HG03175 (cell line): ENCODE results near the gene AP1G2.
"Not testable (repeated sequence)": the region's sequence is repeated elsewhere in the genome, so short reads cannot be mapped to it uniquely, and the experiment has no call there.

Experiments used
- ATAC-seq: cut with Tn5 transposase; IDR thresholded peaks from one replicate; pipeline ENCODE4 v1.9.1; 2021; ENCODE audit warnings: mild to moderate bottlenecking, moderate library complexity; ENCODE audit not compliant: unreplicated experiment

Gene AP1G2

DNA sequence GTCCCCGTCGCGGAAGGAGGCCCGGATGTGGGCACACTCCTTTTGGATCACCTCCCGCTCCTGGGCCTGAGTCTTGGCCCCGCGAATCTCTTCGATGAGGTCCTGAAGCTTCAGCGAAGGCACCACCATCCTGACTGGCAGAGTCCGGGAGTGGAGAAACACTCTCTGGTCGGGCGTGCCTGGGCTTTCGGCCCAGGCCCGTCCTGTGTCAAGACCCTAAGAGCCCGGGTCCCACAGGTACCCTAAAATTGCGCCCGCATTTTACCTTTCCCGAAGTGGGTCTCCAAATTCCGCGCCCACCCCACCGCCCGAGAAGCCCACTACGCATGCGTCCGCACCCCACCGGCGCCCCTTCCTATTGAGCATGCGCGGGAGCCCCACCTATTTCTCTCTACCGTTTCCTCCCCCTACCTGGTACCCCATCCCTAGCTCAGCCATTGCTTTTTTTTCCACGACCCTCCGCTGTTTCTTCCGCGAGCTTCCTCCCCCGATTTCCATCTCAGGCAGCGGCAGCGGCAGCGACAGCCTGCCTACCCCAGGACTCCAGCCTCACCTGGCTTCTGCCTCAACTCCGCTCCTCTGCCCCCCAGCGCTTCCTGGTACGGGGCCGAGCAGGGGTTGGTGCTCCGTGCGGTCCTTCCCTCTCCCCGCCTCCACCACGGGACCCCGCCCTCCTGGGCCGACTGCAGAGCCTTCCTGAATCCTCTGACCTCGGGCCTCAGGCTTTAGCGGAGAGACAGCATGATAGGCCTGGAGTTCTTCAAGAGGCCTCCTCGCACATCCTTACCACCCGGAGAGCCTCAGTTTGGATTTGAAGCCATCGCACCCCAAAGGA is at the start of gene AP1G2:
TSS of gene AP1G2 (minus strand) at position 606 of the 835 bp plus-strand sequence. CDS start at position 129, 477 bp downstream.
- ATAC-seq = peak; percentile 85

DNA sequence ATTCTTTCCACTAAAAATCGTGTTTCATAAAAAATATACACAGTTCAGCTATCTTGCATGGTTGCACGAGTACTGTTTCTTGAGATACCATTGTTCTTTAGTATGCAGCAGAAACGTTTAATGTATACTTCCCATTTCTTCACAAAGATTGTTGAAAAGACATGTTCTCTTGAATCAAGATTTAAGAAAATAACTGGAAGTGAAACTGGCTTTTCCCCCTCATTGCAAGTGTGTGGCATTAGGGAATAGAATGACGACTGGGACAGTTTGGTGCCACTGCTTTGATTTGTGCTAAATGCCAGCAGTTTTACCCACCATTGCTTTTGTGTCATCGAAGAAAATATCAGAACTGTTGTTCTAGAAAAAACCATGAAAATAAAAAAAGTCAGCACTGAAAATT is 48.3 kb upstream of the AP1G2 start:
- no peak for ATAC-seq

- no peak for ATAC-seq
Observed at GRCh38 chr14:23614395-23614828, 46.8 kb upstream of the AP1G2 start.

- no peak for ATAC-seq
Observed at GRCh38 chr14:23613242-23614070, 45.9 kb upstream of the AP1G2 start.

- no peak for ATAC-seq
Observed at GRCh38 chr14:23612802-23613201, 45.2 kb upstream of the AP1G2 start.

- ATAC-seq = no peak
Observed at GRCh38 chr14:23612354-23612732, 44.8 kb upstream of the AP1G2 start.

GRCh38 chr14:23610815-23611289 is 43.3 kb upstream of the AP1G2 start:
- no peak for ATAC-seq

DNA sequence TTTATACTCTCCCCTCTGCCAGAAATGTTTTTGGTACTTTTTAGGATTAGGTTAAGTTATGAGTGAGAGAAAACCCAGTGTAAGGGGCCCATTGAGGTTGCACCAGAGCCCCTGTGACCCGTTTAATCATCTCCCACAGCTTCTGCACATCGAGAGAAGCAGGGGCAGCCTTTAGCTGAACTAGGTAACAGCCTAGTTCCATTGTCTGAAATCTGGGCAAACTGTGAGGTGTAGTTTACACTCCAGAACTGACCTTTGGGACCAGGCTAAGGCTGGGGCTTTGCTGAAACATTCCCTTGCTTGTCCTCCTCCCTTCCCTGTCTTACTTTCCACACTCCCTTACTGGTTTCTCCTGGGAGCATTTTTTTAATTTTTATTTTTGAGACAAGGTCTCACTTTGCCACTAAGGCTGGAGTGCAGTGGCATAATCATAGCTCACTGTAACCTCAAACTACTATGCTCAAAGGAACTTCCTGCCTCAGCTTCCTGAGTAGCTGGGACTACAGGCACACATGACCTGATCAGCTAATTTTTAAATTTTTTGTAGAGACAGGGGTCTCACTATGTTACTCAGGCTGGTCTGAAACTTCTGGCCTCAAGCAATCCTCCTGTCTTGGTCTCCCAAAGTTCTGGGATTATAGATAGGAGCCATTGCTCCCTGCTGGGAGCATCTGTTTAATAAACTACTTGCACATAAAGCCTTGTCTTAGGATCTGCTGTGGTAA is 42.7 kb upstream of the AP1G2 start:
- no peak for ATAC-seq

GRCh38 chr14:23609411-23610089 is 42.0 kb upstream of the AP1G2 start:
- ATAC-seq = not testable (repeated sequence)

DNA sequence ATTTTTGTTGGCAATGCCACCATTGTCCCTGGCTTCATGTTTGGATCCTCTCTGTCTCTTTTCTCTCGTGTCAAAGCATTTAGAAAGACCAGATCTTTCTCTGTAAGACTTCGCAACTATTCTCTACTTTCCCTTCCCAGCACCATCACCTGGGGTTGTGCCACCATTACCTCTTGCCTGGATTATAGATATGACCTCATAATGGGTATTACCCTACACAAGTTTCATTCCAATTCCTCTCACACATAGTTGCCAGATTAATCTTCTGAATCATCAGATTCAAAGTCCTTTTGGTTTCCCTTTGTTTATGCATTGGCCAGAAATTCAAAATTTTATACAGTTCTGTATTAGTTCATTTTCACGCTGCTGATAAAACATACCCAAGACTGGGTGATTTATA is 41.4 kb upstream of the AP1G2 start:
- ATAC-seq = no peak

- ATAC-seq = no peak
Observed at GRCh38 chr14:23608454-23608853, 40.9 kb upstream of the AP1G2 start.

GRCh38 chr14:23605931-23606585 is 38.5 kb upstream of the AP1G2 start:
- ATAC-seq = peak; percentile 82

DNA sequence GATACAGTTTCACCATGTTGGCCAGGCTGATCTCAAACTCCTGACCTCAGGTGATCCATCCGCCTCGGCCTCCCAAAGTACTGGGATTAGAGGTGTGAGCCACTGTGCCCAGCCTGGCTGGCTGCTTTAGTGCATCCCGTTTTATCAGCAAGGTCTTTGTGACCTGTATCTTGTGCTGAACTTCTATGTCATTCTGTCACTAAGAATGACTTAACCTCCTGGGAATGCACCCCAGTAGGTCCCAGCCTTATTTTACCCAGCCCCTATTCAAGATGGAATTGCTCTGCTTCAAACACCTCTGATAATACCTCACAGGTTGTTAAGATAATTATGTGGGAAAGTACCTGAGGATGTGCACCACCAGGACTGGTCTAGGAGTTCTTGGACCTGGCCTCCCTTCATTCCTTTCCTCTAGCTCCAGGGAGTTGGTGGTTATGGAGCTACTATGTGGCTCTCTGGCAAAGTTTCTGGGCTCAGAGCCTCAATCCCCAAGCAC is 37.1 kb upstream of the AP1G2 start:
- no peak for ATAC-seq

DNA sequence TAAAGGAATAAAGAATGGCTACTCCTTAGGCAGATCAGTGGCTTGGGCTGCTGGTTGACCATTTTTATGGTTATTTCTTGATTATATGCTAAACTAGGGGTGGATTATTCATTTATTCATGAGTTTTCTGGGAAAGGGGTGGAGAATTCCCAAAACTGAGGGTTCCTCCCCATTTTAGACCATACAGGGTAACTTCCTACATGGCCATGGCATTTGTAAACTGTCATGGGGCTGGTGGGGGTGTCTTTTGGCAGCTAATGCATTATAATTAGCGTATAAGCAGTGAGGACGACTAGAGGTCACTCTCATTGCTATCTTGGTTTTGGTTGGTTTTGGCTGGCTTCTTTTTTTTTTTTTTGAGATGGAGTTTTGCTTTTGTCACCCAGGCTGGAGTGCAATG is 36.6 kb upstream of the AP1G2 start:
- ATAC-seq = no peak

GRCh38 chr14:23603103-23603502 is 35.5 kb upstream of the AP1G2 start:
- ATAC-seq = no peak

- ATAC-seq = no peak
Observed at GRCh38 chr14:23602181-23603095, 34.8 kb upstream of the AP1G2 start.

- ATAC-seq = no peak
Observed at GRCh38 chr14:23601845-23602180, 34.2 kb upstream of the AP1G2 start.

DNA sequence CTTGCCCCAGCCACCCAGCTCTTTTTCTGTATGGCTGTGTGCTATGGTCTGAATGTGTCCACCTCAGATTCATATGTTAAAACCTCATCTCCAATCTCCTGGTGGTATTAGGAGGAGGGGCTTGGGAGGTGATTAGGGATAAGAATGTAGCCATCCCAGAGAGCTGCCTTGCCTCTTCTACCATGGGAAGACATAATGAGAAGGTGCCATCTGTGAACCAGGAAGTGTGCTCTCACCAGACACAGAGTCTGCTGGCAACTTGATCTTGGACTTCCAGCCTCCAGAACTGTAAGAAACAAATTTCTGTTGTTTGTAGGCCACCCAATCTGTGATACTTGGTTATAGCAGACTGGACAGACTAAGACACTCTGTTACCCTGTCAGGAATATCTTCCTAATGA is 33.8 kb upstream of the AP1G2 start:
- no peak for ATAC-seq

- ATAC-seq = no peak
Observed at GRCh38 chr14:23600806-23601205, 33.2 kb upstream of the AP1G2 start.
